GM12878 (cell line): ENCODE results near the gene PRSS2. TPM values are rescaled to one million over a fixed set of nuclear protein-coding genes. Genes with fewer than 3 reads are reported as not detected.

Source experiments
- ATAC-seq: fragments of 200-7000 bp; cut with Tn5 transposase; 3 replicates; pipeline ENCODE4 v1.9.1; 2020; ENCODE audit warnings: mild to moderate bottlenecking, moderate library complexity
- BruUV-seq: library from RNA; stranded (reverse); fragments of 400-500 nt; replicated peaks from 2 replicates; lab custom pipeline; 2021; lab: Mats Ljungman, UMichigan
- CTCF ChIA-PET: fragments of 300-600 bp; sonication (Branson Sonifier 250); formaldehyde crosslinking; extraction: SDS; loops from one replicate; lab custom pipeline; 2021; ENCODE audit warnings: inconsistent platforms; lab: Yijun Ruan, JAX
- POLR2A ChIA-PET: fragments of 350-600 bp; formaldehyde crosslinking; extraction: SDS; loops from one replicate; lab custom pipeline; 2021; ENCODE audit warnings: inconsistent platforms; lab: Charles Lee
- RAD21 ChIA-PET: fragments of 300-600 bp; sonication (Branson Sonifier 250); formaldehyde crosslinking; loops from one replicate; lab custom pipeline; 2023; ENCODE audit warnings: antibody characterized with exemption; ENCODE audit not compliant: unreplicated experiment; lab: Charles Lee
- SMC1A ChIA-PET: fragments of 300-600 bp; sonication (Branson Sonifier 250); formaldehyde crosslinking; loops from one replicate; lab custom pipeline; 2023; ENCODE audit not compliant: unreplicated experiment, uncharacterized antibody; lab: Charles Lee
- DNase-seq: peaks from one replicate; pipeline ENCODE4 v3.0.0-alpha.2; 2011; ENCODE audit warnings: low read depth, low spot score
- FAIRE-seq: peaks from 3 replicates; lab custom pipeline; 2011; peaks lifted over from hg19 to GRCh38; lab: Jason Lieb, UNC
- H2AFZ ChIP-seq: 2 replicates; pipeline ENCODE4 v1.6.0; 2011; ENCODE audit warnings: low read depth, low read length, control low read depth; ENCODE audit not compliant: control insufficient read depth
- H3K27ac ChIP-seq: 2 replicates; pipeline ENCODE4 v1.5.1; 2011; ENCODE audit warnings: control low read depth; ENCODE audit not compliant: control insufficient read depth, insufficient read depth
- H3K27me3 ChIP-seq, 2 experiments: replicated peaks in 1 of 2; 2 replicates each; pipeline versions ENCODE4 v1.6.0 to v1.6.1; 2011; ENCODE audit warnings: low read length in 1 of 2; ENCODE audit not compliant: control insufficient read depth in 2 of 2, insufficient read depth in 2 of 2
- H3K36me3 ChIP-seq, 2 experiments: 2 replicates each; pipeline ENCODE4 v1.5.1; 2011; ENCODE audit warnings: low read length in 1 of 2; ENCODE audit not compliant: control insufficient read depth in 2 of 2, insufficient read depth in 2 of 2
- H3K4me1 ChIP-seq: 2 replicates; pipeline ENCODE4 v1.6.1; 2011; ENCODE audit warnings: mild to moderate bottlenecking, low read length, moderate library complexity, mixed read lengths; ENCODE audit not compliant: control insufficient read depth, insufficient read depth
- H3K4me2 ChIP-seq: 2 replicates; pipeline ENCODE4 v1.6.0; 2011; ENCODE audit warnings: control low read depth; ENCODE audit not compliant: control insufficient read depth, insufficient read depth
- H3K4me3 ChIP-seq: fragments of 200-600 bp; sonication (generic); 2 replicates; pipeline ENCODE4 v1.5.1; 2016
- H3K79me2 ChIP-seq: 2 replicates; pipeline ENCODE4 v1.6.0; 2011; ENCODE audit warnings: low read length; ENCODE audit not compliant: control insufficient read depth, insufficient read depth
- H3K9ac ChIP-seq: 2 replicates; pipeline ENCODE4 v1.8.0; 2011; ENCODE audit warnings: low read length, control low read depth, mixed read lengths; ENCODE audit not compliant: control insufficient read depth, insufficient read depth
- H3K9me3 ChIP-seq: replicated peaks from 3 replicates; pipeline ENCODE4 v1.5.1; 2011; ENCODE audit warnings: mild to moderate bottlenecking, low read length; ENCODE audit not compliant: control insufficient read depth, insufficient read depth
- H4K20me1 ChIP-seq: 2 replicates; pipeline ENCODE4 v1.6.0; 2011; ENCODE audit not compliant: control insufficient read depth, insufficient read depth
- BRCA1 ChIP-seq: IDR thresholded peaks from 2 replicates; pipeline ENCODE4 v1.6.1; 2011; ENCODE audit warnings: low read depth, low read length, improper control_type of control experiment
- CEBPB ChIP-seq, 2 experiments: fragments of 150-350 bp in 1 of 2; IDR thresholded peaks; 2 replicates each; pipeline ENCODE4 v1.6.1; 2012 to 2014; ENCODE audit warnings: low read depth in 2 of 2, low read length in 2 of 2, borderline replicate concordance in 1 of 2, inconsistent platforms in 1 of 2
- HDGF ChIP-seq: fragments of 450-650 bp; IDR thresholded peaks from 2 replicates; pipeline ENCODE4 v1.6.1; 2016; ENCODE audit warnings: antibody characterized with exemption
- KDM1A ChIP-seq: fragments of 200-600 bp; sonication (generic); IDR thresholded peaks from 2 replicates; pipeline ENCODE4 v1.6.1; 2016; ENCODE audit warnings: borderline replicate concordance
- MEF2B ChIP-seq: fragments of 450-650 bp; IDR thresholded peaks from 2 replicates; pipeline ENCODE4 v1.6.1; 2018; ENCODE audit warnings: mild to moderate bottlenecking, moderate library complexity; ENCODE audit not compliant: partially characterized antibody, poor library complexity, severe bottlenecking
- MTA3 ChIP-seq: IDR thresholded peaks from 2 replicates; pipeline ENCODE4 v1.6.1; 2012; ENCODE audit warnings: low read length, inconsistent platforms, borderline replicate concordance
- MXI1 ChIP-seq: fragments of 150-350 bp; IDR thresholded peaks from 2 replicates; pipeline ENCODE4 v1.6.1; 2011; ENCODE audit warnings: low read depth, mild to moderate bottlenecking, inconsistent platforms, low read length, improper control_type of control experiment
- MYB ChIP-seq: fragments of 150-350 bp; IDR thresholded peaks from 2 replicates; pipeline ENCODE4 v1.6.1; 2014; ENCODE audit warnings: mild to moderate bottlenecking, low read depth, low read length, borderline replicate concordance
- NBN ChIP-seq: fragments of 450-650 bp; IDR thresholded peaks from 2 replicates; pipeline ENCODE4 v1.6.1; 2016
- POLR2A ChIP-seq: IDR thresholded peaks from 2 replicates; pipeline ENCODE4 v1.6.1; 2011; ENCODE audit warnings: low read depth, mild to moderate bottlenecking, low read length
- POLR2AphosphoS5 ChIP-seq: IDR thresholded peaks from 2 replicates; pipeline ENCODE4 v1.6.1; 2011; ENCODE audit warnings: mild to moderate bottlenecking, low read length, inconsistent platforms
- SIN3A ChIP-seq: IDR thresholded peaks from 2 replicates; pipeline ENCODE4 v1.6.1; 2012; ENCODE audit warnings: low read depth, low read length, improper control_type of control experiment
- STAT3 ChIP-seq: IDR thresholded peaks from 2 replicates; pipeline ENCODE4 v1.6.1; 2011; ENCODE audit warnings: low read depth, low read length, improper control_type of control experiment
- ZBED1 ChIP-seq: IDR thresholded peaks from 2 replicates; pipeline ENCODE4 v1.6.1; 2016; ENCODE audit warnings: borderline replicate concordance
- WGBS: methylation state at CpG from one replicate; pipeline ENCODE4 v1.1.6; 2016; ENCODE audit warnings: low lambda C conversion rate; ENCODE audit not compliant: insufficient replicate concordance, insufficient coverage; ENCODE audit errors: missing lambda C conversion rate; 5-methylcytosine and 5-hydroxymethylcytosine counted together
- in situ Hi-C: fragments of 300-500 bp; cut with MboI; formaldehyde crosslinking; loops from 9 replicates; pipeline ENCODE4 v1.14.3; 2018; ENCODE audit warnings: mixed read lengths
- intact Hi-C: fragments of 100-400 bp; cut with micrococcal nuclease; formaldehyde crosslinking; loops from one replicate; pipeline ENCODE4 v1.14.2; 2022; ENCODE audit not compliant: unreplicated experiment
- polyA plus RNA-seq, 11 experiments: library from polyadenylated mRNA; depleted of rRNA in 4 of 11; unstranded in 6 of 11; stranded (reverse) in 5 of 11; fragments of >200 nt; fragmentation: Nextera tagmentation in 4 of 11; fragmentation: Illumina TruSeq in 1 of 11; extraction: Ambion mirVana in 4 of 11; extraction: Trizol in 1 of 11; gene quantifications; 1 replicate in 1 of 11; 2 replicates in 10 of 11; pipeline versions ENCODE4 v1.2.1 to v1.2.3, GENCODE V29; 2011 to 2016; ENCODE audit warnings: inconsistent platforms in 2 of 11, missing spikeins in 2 of 11, low read depth in 1 of 11
- total RNA-seq, 4 experiments: library from RNA; depleted of rRNA in 3 of 4; stranded (reverse); fragments of >200 nt in 3 of 4; fragmentation: Illumina TruSeq in 1 of 4; extraction: Trizol in 1 of 4; gene quantifications; 2 replicates each; pipeline versions ENCODE4 v1.2.1 to v1.2.3, GENCODE V29; 2013 to 2021
- TF ChIP-seq, protein P1 (sequence below): IDR thresholded peaks from 2 replicates; pipeline ENCODE4 v1.6.1; 2012; ENCODE audit warnings: low read depth, low read length, improper control_type of control experiment
- TF ChIP-seq, protein P2 (sequence below): fragments of 450-650 bp; IDR thresholded peaks from 2 replicates; pipeline ENCODE4 v1.6.1; 2017; ENCODE audit warnings: borderline replicate concordance

The PRSS2 gene
- total and polyA plus RNA-seq, 10 of the 15 experiments (the other 5 are each of a cell fraction or from before 2014, with no cell fraction given) = 0.21 to 28.8 (median 0.41) TPM; not detected in 7

DNA sequence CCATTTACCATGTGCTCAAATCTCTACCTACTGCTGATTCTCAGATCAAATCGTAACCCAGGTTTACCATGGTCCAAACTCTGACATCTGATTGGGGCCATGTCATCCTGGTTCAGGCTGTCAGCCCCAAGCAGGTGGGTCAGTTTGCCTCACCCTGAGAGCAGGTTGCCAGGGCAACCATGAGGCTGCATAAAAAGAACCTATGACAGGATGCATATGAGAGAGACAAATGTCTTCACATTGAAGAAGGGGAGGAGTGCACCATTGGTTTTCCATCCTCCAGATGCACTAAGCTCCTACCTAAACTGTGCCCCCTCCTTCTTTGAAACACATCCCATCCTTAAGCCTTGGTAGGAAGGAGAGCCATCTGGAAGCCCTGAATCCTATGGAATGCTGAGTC, 11.3 kb upstream of the PRSS2 start:
- BruUV-seq = no TSS peak
- H3K4me3 ChIP-seq = no peak overlapping the region
- H3K4me1 ChIP-seq = no peaks in the 10 kb centered on the region
- no peak overlapping the region for H2AFZ ChIP-seq
- no peak overlapping the region for H3K4me2 ChIP-seq
- TF ChIP-seq, protein P1, sequence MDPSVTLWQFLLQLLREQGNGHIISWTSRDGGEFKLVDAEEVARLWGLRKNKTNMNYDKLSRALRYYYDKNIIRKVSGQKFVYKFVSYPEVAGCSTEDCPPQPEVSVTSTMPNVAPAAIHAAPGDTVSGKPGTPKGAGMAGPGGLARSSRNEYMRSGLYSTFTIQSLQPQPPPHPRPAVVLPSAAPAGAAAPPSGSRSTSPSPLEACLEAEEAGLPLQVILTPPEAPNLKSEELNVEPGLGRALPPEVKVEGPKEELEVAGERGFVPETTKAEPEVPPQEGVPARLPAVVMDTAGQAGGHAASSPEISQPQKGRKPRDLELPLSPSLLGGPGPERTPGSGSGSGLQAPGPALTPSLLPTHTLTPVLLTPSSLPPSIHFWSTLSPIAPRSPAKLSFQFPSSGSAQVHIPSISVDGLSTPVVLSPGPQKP = no peak
- TF ChIP-seq MYB (no peak), KDM1A (no peak), CEBPB (IDR thresholded peaks at IDR 0.05; ENCODE audit: borderline replicate concordance in 1 of 2, low read depth in 2 of 2, low read length in 2 of 2) (no peak), MXI1 (no peak), MEF2B (no peak), HDGF (no peak), MTA3 (no peak), POLR2A (no peak), BRCA1 (no peak), NBN (no peak), STAT3 (no peak), POLR2AphosphoS5 (no peak), ZBED1 (no peak), SIN3A (no peak)
- TF ChIP-seq, protein P2, sequence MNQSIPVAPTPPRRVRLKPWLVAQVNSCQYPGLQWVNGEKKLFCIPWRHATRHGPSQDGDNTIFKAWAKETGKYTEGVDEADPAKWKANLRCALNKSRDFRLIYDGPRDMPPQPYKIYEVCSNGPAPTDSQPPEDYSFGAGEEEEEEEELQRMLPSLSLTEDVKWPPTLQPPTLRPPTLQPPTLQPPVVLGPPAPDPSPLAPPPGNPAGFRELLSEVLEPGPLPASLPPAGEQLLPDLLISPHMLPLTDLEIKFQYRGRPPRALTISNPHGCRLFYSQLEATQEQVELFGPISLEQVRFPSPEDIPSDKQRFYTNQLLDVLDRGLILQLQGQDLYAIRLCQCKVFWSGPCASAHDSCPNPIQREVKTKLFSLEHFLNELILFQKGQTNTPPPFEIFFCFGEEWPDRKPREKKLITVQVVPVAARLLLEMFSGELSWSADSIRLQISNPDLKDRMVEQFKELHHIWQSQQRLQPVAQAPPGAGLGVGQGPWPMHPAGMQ = no peak
- TF ChIP-seq, all 136 proteins: peak for 0
- Histone ChIP-seq H3K9ac (no peak overlapping the region), H4K20me1 (no peaks in the 10 kb centered on the region), H3K79me2 (no peaks in the 10 kb centered on the region), H3K27ac (no peak overlapping the region), H3K36me3 (no peaks in the 10 kb centered on the region), H3K27me3 (peaks cover 0 to 2% of the 10 kb centered on the region in 2 experiments; a peak in 1 of 4 replicates), H3K9me3 (no peaks in the 10 kb centered on the region)
- ChIA-PET CTCF (interaction anchor here (2.7 kb wide), 1 partner anchor 46 kb away, joined by 10 read pairs; no protein-coding TSS in a partner anchor), RAD21 (no interaction called here), POLR2A (interaction anchor here (0.6 kb wide), 1 partner anchor 10 kb away, joined by 3 read pairs; the partner anchor contains the start of gene PRSS1), SMC1A (no interaction called here)
- WGBS = 73% methylated on average over 1 of the region's 1 CpG
- DNase-seq = no peak
- FAIRE-seq = no peak
- peak; percentile 36 for ATAC-seq
- intact Hi-C loops (no loop called here), in situ Hi-C loops (no loop called here)
